Caco-2 (cell line): ENCODE data around the gene TRPM5. TPM values are rescaled to one million over a fixed set of nuclear protein-coding genes. Genes with fewer than 3 reads are reported as not detected.

ENCODE experiments used
- BruUV-seq: library from RNA; stranded (reverse); fragments of 400-500 nt; replicated peaks from 2 replicates; lab custom pipeline; 2021; lab: Mats Ljungman, UMichigan
- CTCF ChIA-PET: fragments of 300-600 bp; sonication (Branson Sonifier 250); formaldehyde crosslinking; loops from one replicate; lab custom pipeline; 2022; ENCODE audit warnings: antibody characterized with exemption; lab: Charles Lee
- POLR2A ChIA-PET: fragments of 300-600 bp; sonication (Branson Sonifier 250); formaldehyde crosslinking; loops from one replicate; lab custom pipeline; 2022; ENCODE audit warnings: antibody characterized with exemption; lab: Charles Lee
- DNase-seq, 2 experiments: peaks; one replicate each; pipeline versions ENCODE4 v3.0.0 to v3.0.0-alpha.2; 2020 to 2022
- H3K27me3 ChIP-seq: replicated peaks from 2 replicates; pipeline ENCODE4 v1.6.0; 2011; ENCODE audit warnings: low read length; ENCODE audit not compliant: control insufficient read depth, insufficient read depth
- H3K36me3 ChIP-seq: 2 replicates; pipeline ENCODE4 v1.5.1; 2011; ENCODE audit warnings: low read length; ENCODE audit not compliant: control insufficient read depth, insufficient read depth
- H3K4me1 ChIP-seq: fragments of 250-450 bp; sonication (Bioruptor Pico); 2 replicates; pipeline ENCODE4 v1.5.1; 2020; ENCODE audit warnings: mild to moderate bottlenecking
- H3K4me3 ChIP-seq: 2 replicates; pipeline ENCODE4 v1.5.1; 2011; ENCODE audit warnings: low read depth, mild to moderate bottlenecking, control low read depth, low read length
- H3K9me3 ChIP-seq: fragments of 250-450 bp; sonication (Bioruptor Pico); 2 replicates; pipeline ENCODE4 v1.5.1; 2020; ENCODE audit warnings: mild to moderate bottlenecking, moderate library complexity
- H3K27ac Mint-ChIP-seq: one replicate; pipeline ENCODE4 v1.8.0; 2022; ENCODE audit warnings: mixed read lengths; ENCODE audit not compliant: unreplicated experiment
- H3K27me3 Mint-ChIP-seq: one replicate; pipeline ENCODE4 v1.8.0; 2022; ENCODE audit warnings: mixed read lengths; ENCODE audit not compliant: insufficient read depth, unreplicated experiment
- H3K36me3 Mint-ChIP-seq: one replicate; pipeline ENCODE4 v1.8.0; 2022; ENCODE audit warnings: mild to moderate bottlenecking, mixed read lengths; ENCODE audit not compliant: insufficient read depth, unreplicated experiment
- H3K4me1 Mint-ChIP-seq: one replicate; pipeline ENCODE4 v1.8.0; 2022; ENCODE audit warnings: low read depth, mixed read lengths; ENCODE audit not compliant: unreplicated experiment
- H3K4me3 Mint-ChIP-seq: one replicate; pipeline ENCODE4 v1.8.0; 2022; ENCODE audit warnings: mild to moderate bottlenecking, moderate library complexity, mixed read lengths; ENCODE audit not compliant: unreplicated experiment
- H3K9me3 Mint-ChIP-seq: one replicate; pipeline ENCODE4 v1.8.0; 2022; ENCODE audit warnings: mixed read lengths; ENCODE audit not compliant: unreplicated experiment
- intact Hi-C: fragments of 100-400 bp; cut with micrococcal nuclease; formaldehyde crosslinking; loops from one replicate; pipeline ENCODE4 v1.10.0; 2022; ENCODE audit not compliant: unreplicated experiment
- total RNA-seq: library from RNA; stranded (reverse); gene quantifications from 2 replicates; pipeline ENCODE4 v1.2.3, GENCODE V29; 2022
- TF ChIP-seq, protein P1 (sequence below), 2 experiments: fragments of 200-600 bp in 1 of 2; IDR thresholded peaks; 1 replicate in 1 of 2; 2 replicates in 1 of 2; pipeline versions ENCODE4 v1.5.1 to v1.8.0; 2011 to 2022; ENCODE audit warnings: antibody characterized with exemption in 1 of 2, control low read depth in 1 of 2, inconsistent platforms in 1 of 2, low read depth in 1 of 2, low read length in 1 of 2, mild to moderate bottlenecking in 1 of 2, moderate library complexity in 1 of 2; ENCODE audit not compliant: insufficient read depth in 1 of 2, severe bottlenecking in 1 of 2, unreplicated experiment in 1 of 2

Gene TRPM5
- total RNA-seq, 1 experiment from 2014 or later: not detected

DNA sequence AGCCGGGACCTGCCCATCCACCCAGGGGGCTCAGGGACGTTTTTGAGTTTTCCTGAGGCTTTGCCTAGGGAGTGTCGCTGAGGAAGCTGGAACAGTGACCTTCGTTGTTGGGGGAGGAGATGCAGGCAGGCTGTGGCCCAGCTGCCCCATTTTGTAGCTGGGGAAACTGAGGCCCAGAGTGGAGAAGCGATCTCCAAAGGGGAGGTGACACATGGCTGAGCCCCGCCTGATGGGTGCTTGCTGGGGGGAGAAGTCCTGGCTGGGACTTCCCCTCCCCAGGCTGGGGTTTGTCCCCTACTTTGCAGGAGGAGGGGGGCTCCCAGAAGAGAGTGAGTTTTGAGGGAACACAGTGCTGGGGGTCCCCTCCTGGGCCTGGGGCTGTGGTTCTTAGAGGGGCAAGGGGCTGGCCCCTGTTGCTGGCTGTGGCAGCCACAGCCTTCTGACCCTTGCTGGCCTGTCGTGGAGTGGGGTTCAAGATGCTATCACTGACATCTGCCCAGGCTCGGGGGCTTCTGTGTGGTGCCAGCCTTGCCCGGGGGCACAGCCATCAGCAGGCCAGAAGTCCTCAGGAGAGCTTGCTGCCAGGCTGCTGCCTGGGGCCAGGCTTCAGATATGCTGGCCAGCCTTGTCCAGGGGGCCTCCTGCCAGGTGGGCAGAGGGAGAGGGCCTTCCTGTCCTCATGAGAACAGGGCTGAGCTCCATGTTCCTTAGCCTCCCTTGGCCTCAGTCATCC, 21.9 kb upstream of the TRPM5 start:
- CTCF ChIA-PET: no interaction called here
- DNase-seq: peak in 1 of 2 experiments; percentile 26
- POLR2A ChIA-PET: no interaction called here
- Mint-ChIP-seq H3K36me3 (no peaks in the 10 kb centered on the region), H3K4me3 (no peak overlapping the region), H3K4me1 (no peaks in the 10 kb centered on the region), H3K9me3 (no peaks in the 10 kb centered on the region), H3K27ac (no peak overlapping the region), H3K27me3 (no peaks in the 10 kb centered on the region)
- no peaks in the 10 kb centered on the region for H3K9me3 ChIP-seq
- H3K4me3 ChIP-seq: no peak overlapping the region
- no peaks in the 10 kb centered on the region for H3K27me3 ChIP-seq
- no TSS peak for BruUV-seq
- H3K4me1 ChIP-seq: no peaks in the 10 kb centered on the region
- no peaks in the 10 kb centered on the region for H3K36me3 ChIP-seq
- intact Hi-C loops: no loop called here
- TF ChIP-seq, protein P1, sequence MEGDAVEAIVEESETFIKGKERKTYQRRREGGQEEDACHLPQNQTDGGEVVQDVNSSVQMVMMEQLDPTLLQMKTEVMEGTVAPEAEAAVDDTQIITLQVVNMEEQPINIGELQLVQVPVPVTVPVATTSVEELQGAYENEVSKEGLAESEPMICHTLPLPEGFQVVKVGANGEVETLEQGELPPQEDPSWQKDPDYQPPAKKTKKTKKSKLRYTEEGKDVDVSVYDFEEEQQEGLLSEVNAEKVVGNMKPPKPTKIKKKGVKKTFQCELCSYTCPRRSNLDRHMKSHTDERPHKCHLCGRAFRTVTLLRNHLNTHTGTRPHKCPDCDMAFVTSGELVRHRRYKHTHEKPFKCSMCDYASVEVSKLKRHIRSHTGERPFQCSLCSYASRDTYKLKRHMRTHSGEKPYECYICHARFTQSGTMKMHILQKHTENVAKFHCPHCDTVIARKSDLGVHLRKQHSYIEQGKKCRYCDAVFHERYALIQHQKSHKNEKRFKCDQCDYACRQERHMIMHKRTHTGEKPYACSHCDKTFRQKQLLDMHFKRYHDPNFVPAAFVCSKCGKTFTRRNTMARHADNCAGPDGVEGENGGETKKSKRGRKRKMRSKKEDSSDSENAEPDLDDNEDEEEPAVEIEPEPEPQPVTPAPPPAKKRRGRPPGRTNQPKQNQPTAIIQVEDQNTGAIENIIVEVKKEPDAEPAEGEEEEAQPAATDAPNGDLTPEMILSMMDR (IDR thresholded peaks at IDR 0.05; ENCODE audit: insufficient read depth in 1 of 2, low read depth in 1 of 2, low read length in 1 of 2, severe bottlenecking in 1 of 2, unreplicated experiment in 1 of 2): no peak

DNA sequence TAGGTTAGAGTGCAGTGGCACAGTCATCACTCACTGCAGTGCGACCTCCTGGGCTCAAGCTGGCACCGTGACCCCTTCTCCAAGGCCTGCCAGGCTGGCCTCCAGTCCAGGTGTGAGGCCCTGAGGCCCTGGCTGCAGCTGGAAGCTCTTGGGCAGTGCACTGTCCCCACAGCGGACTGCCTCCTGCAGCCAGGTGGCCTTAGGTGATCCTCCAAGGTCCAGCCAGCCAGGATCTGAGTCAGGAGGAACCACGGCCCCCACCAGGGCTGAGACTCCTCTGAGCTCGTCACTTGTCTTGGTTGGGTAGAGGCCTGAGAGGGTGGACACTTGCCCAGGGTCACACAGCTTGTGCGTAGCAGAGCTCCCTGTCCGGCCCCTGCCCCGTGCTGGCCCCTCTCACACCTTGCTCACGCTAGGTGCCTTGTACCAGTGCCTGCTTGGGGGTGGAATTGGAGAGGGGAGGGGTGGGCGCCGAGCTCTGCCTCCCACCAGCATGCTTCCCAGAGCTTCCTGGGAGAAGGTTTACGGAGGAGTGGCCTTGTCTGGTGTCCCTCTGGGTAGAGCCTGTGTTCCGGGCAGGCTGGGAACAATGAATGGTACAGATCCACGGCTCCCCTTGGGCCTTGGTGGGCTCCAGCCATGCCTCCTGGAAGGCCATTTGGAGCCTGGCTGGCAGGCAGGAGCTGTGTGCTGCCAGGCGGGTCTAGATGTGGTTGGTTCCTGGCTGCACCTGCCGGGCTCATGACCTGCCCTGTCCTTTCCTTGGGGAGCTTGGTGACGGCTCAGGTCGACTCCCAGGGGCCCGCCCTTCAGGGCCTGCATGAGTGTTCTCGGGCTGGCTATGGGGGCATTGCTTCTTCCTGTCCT, 21.1 kb upstream of the TRPM5 start:
- no peak overlapping the region for H3K4me3 ChIP-seq
- no peaks in the 10 kb centered on the region for H3K4me1 Mint-ChIP-seq
- intact Hi-C loops: no loop called here
- peaks cover 6% of the 10 kb centered on the region for H3K4me1 ChIP-seq
- no peaks in the 10 kb centered on the region for H3K9me3 Mint-ChIP-seq
- no peak overlapping the region for H3K4me3 Mint-ChIP-seq
- H3K27ac Mint-ChIP-seq: no peak overlapping the region
- no peaks in the 10 kb centered on the region for H3K9me3 ChIP-seq
- H3K27me3 ChIP-seq: no peaks in the 10 kb centered on the region
- peak in 1 of 2 experiments; percentile 29 for DNase-seq
- BruUV-seq: no TSS peak
- POLR2A ChIA-PET: no interaction called here
- TF ChIP-seq, protein P1 (IDR thresholded peaks at IDR 0.05; ENCODE audit: insufficient read depth in 1 of 2, low read depth in 1 of 2, low read length in 1 of 2, severe bottlenecking in 1 of 2, unreplicated experiment in 1 of 2): no peak
- H3K36me3 ChIP-seq: no peaks in the 10 kb centered on the region
- no peaks in the 10 kb centered on the region for H3K36me3 Mint-ChIP-seq
- CTCF ChIA-PET: interaction anchor here (0.6 to 0.9 kb wide), 2 partner anchors 39 to 533 kb away, joined by 5 read pairs; no protein-coding TSS in a partner anchor
- no peaks in the 10 kb centered on the region for H3K27me3 Mint-ChIP-seq

DNA sequence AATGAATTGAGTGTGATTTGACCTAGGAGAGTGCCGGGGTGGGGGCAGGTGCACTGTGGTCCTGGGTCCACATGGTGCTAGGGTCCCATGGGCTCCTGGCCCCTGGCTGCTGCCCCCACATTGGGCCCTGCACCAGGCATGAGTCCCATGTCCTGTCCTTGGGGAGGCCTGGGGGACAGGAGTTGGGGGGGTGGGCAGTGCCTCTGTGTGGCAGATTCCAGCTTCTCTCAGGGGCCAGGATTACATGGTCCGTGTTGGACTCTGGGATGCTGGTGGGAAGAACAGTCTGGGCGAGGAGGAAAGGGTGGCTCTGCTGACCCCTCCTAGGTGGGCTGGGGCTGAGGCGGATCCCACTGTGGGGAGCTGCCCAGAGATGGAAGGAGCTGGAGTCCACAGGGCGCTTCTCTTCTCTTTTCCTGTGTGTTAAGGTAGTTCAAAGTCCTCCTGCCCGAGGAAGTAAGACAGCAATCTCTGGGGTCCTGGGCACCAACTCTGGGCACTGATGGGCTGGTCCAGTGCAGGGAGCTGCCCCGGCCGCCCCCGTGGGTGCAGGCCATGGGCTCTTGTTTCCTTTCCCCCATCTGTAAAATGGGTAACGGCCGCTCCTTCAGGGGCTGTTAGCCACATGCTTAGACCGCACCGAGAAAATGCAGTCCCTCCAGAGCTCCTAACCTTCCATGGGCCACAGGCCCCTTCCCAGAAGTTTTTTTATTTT, 20.3 kb upstream of the TRPM5 start:
- Histone ChIP-seq H3K36me3 (no peaks in the 10 kb centered on the region), H3K9me3 (no peaks in the 10 kb centered on the region), H3K4me3 (no peak overlapping the region), H3K4me1 (peaks cover 6% of the 10 kb centered on the region), H3K27me3 (no peaks in the 10 kb centered on the region)
- Mint-ChIP-seq H3K4me1 (no peaks in the 10 kb centered on the region), H3K27me3 (no peaks in the 10 kb centered on the region), H3K9me3 (no peaks in the 10 kb centered on the region), H3K4me3 (no peak overlapping the region), H3K27ac (no peak overlapping the region), H3K36me3 (no peaks in the 10 kb centered on the region)
- peak in 1 of 2 experiments; percentile 23 for DNase-seq
- TF ChIP-seq, protein P1 (IDR thresholded peaks at IDR 0.05; ENCODE audit: insufficient read depth in 1 of 2, low read depth in 1 of 2, low read length in 1 of 2, severe bottlenecking in 1 of 2, unreplicated experiment in 1 of 2): no peak
- POLR2A ChIA-PET: no interaction called here
- no TSS peak for BruUV-seq
- CTCF ChIA-PET: interaction anchor here (0.6 to 0.9 kb wide), 2 partner anchors 39 to 534 kb away, joined by 5 read pairs; no protein-coding TSS in a partner anchor
- intact Hi-C loops: no loop called here
